Cardiac fibroblast (primary cell): ENCODE data around the gene GADD45A.

Experiments
- DNase-seq, 2 donors: peaks; one replicate each; pipeline versions ENCODE4 v3.0.0 to v3.0.0-alpha.2; 2010; ENCODE audit warnings: low read depth in 2 of 2
- H3K4me3 ChIP-seq, 2 donors: replicated peaks in 1 of 2; 1 replicate in 1 of 2; 2 replicates in 1 of 2; pipeline ENCODE4 v1.5.1; 2011; ENCODE audit warnings: low read depth in 2 of 2, low read length in 2 of 2, mild to moderate bottlenecking in 2 of 2, moderate library complexity in 1 of 2
- CTCF ChIP-seq: IDR thresholded peaks from one replicate; pipeline ENCODE4 v1.5.1; 2011; ENCODE audit warnings: low read depth, mild to moderate bottlenecking, low read length, inconsistent platforms

GADD45A gene

GRCh38 chr1:67676287-67676686 lies 8.7 kb upstream of the GADD45A start:
- DNase-seq = no peak
- H3K4me3 ChIP-seq = no peak overlapping the region
- TF ChIP-seq CTCF = no peak

DNA sequence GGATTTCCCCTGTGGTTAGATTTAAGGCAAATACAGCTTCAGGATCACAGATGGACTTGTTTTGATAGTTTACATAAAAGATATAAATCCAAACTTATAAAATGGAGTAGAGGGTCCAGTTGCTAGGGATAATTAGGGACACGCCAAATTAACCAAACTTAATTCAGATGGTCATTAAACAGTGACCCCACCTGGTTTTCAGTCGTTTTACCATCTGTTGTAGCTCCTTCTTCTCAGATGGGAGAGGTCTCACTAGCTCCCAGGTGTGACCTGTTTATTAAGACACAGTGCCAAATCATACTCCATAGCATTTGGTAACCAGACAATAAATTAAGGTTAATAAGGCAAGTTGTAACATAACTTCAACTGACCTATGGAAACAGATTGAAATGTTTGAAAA lies 8.1 kb upstream of the GADD45A start:
- TF ChIP-seq CTCF = no peak
- no peak for DNase-seq
- no peak overlapping the region for H3K4me3 ChIP-seq

GRCh38 chr1:67677408-67677807 lies 7.6 kb upstream of the GADD45A start:
- H3K4me3 ChIP-seq = no peak overlapping the region
- no peak for DNase-seq
- no peak for TF ChIP-seq CTCF

- H3K4me3 ChIP-seq = no peak overlapping the region
- no peak for TF ChIP-seq CTCF
- no peak for DNase-seq
These were observed 7.1 kb upstream of the GADD45A start for GRCh38 chr1:67677930-67678329.

- TF ChIP-seq CTCF = no peak
- no peak overlapping the region for H3K4me3 ChIP-seq
- peak in 1 of 2 donors; percentile 69 for DNase-seq
These were observed 5.3 kb upstream of the GADD45A start for GRCh38 chr1:67679691-67680090.

DNA sequence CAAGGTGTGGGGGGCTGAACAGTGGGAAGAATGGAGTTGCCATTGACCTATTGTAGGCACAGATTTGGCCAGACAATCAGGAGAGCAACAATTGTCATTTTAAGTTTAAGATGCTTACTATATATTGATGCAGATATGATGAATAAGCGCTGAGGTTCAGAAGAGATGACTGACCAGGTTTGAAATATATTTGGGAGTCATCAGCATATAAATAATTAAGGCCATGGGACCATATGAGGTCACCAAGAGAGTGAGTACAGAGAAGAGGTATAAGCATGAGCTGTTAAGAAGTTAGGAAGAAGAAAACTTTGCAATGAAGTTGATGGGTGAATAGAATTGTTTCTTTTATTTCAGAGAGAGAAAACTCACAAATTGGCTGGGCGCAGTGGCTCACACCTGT lies 4.5 kb upstream of the GADD45A start:
- TF ChIP-seq CTCF = no peak

GRCh38 chr1:67682659-67683197 lies 2.3 kb upstream of the GADD45A start:
- DNase-seq = peak; percentile 80 to 96
- TF ChIP-seq CTCF = no peak
- no peak overlapping the region for H3K4me3 ChIP-seq

More for the DNA sequence above, 4.5 kb upstream of the GADD45A start:
- DNase-seq = peak in 1 of 2 donors; percentile 24
- no peak overlapping the region for H3K4me3 ChIP-seq
